ENCODE results near the gene GLCCI1. TPM values are rescaled to one million over a fixed set of nuclear protein-coding genes. Genes with fewer than 3 reads are reported as not detected.

GLCCI1 gene
- total RNA-seq, 1 donor, result 6.9 TPM

- no peak for DNase-seq (ENCODE audit: low read depth)
- TF ChIP-seq CTCF (IDR thresholded peaks at IDR 0.05; ENCODE audit: insufficient read depth, low read depth, low read length), result no peak
- H3K4me3 ChIP-seq (ENCODE audit: low read depth, low read length), result no peak overlapping the region
These were observed 48.8 kb downstream of the GLCCI1 start for GRCh38 chr7:8017423-8017822.

GRCh38 chr7:8018961-8019360 lies 50.4 kb downstream of the GLCCI1 start:
- TF ChIP-seq CTCF (IDR thresholded peaks at IDR 0.05; ENCODE audit: insufficient read depth, low read depth, low read length), result no peak
- no peak overlapping the region for H3K4me3 ChIP-seq (ENCODE audit: low read depth, low read length)
- no peak for DNase-seq (ENCODE audit: low read depth)

- no peak for DNase-seq (ENCODE audit: low read depth)
- no peak overlapping the region for H3K4me3 ChIP-seq (ENCODE audit: low read depth, low read length)
- TF ChIP-seq CTCF (IDR thresholded peaks at IDR 0.05; ENCODE audit: insufficient read depth, low read depth, low read length), result no peak
These were observed 54.0 kb downstream of the GLCCI1 start for GRCh38 chr7:8022628-8023027.

- TF ChIP-seq CTCF (IDR thresholded peaks at IDR 0.05; ENCODE audit: insufficient read depth, low read depth, low read length), result no peak
- no peak overlapping the region for H3K4me3 ChIP-seq (ENCODE audit: low read depth, low read length)
- DNase-seq (ENCODE audit: low read depth), result no peak
These were observed 66.6 kb downstream of the GLCCI1 start for GRCh38 chr7:8035192-8035591.

GRCh38 chr7:8035647-8036518 lies 67.3 kb downstream of the GLCCI1 start:
- no peak overlapping the region for H3K4me3 ChIP-seq (ENCODE audit: low read depth, low read length)
- peak; percentile 64 for TF ChIP-seq CTCF (IDR thresholded peaks at IDR 0.05; ENCODE audit: insufficient read depth, low read depth, low read length)
- peak; percentile 72 for DNase-seq (ENCODE audit: low read depth)

GRCh38 chr7:8037151-8037550 lies 68.6 kb downstream of the GLCCI1 start:
- TF ChIP-seq CTCF (IDR thresholded peaks at IDR 0.05; ENCODE audit: insufficient read depth, low read depth, low read length), result no peak
- no peak overlapping the region for H3K4me3 ChIP-seq (ENCODE audit: low read depth, low read length)
- DNase-seq (ENCODE audit: low read depth), result no peak
